IPS DF 4.7 (cell line): ENCODE results near the gene NXPE2.

ENCODE experiments used
- DNase-seq: peaks from one replicate; pipeline ENCODE4 v3.0.0-alpha.2; 2013; ENCODE audit warnings: low spot score; ENCODE audit errors: extremely low read depth

Gene NXPE2

DNA sequence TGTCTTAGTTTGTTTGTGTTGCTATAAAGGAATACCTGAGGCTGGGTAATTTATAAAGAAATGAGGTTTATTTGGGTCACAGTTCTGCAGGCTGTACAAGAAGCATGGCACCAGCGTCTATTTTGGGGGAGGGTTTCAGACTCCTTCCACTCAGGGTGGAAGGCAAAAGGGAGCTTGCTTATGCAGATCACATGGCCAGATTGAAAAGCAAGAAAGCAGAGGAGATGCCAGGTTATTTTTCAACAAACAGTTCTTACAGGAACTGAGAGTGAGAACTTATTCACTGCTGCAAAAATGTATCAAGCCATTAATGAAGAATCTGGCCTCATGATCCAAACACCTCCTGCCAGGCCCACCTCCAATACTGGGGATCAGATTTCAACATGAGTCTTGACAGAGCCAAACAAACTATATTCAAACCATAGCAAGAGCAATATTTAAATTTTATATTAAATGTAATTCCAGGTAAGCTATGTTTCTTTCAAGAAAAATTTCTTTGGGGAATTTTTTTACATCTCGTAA lies 66.9 kb downstream of the NXPE2 start:
- DNase-seq = no peak

GRCh38 chr11:114746013-114746412 lies 67.7 kb downstream of the NXPE2 start:
- no peak for DNase-seq
